Smooth muscle cell (in vitro differentiated cells): ENCODE data around the gene PIK3R5. TPM values are rescaled to one million over a fixed set of nuclear protein-coding genes. Genes with fewer than 3 reads are reported as not detected.

ENCODE experiments used
- DNase-seq: peaks from one replicate; lab custom pipeline; 2025; ENCODE audit not compliant: unreplicated experiment; lab: John Stamatoyannopoulos, UW
- H2AFZ ChIP-seq: fragments of 200-600 bp; sonication (generic); 2 replicates; pipeline ENCODE4 v1.6.0; 2016; ENCODE audit warnings: antibody characterized with exemption, low read depth, mild to moderate bottlenecking
- H3F3A ChIP-seq: fragments of 200-600 bp; sonication (generic); 2 replicates; pipeline ENCODE4 v1.6.0; 2017; ENCODE audit warnings: antibody characterized with exemption, low read depth
- H3K27ac ChIP-seq: fragments of 200-600 bp; sonication (generic); 2 replicates; pipeline ENCODE4 v1.5.1; 2016; ENCODE audit warnings: low read depth, mild to moderate bottlenecking
- H3K27me3 ChIP-seq: fragments of 200-600 bp; sonication (generic); 2 replicates; pipeline ENCODE4 v1.6.1; 2016; ENCODE audit warnings: low read depth, mild to moderate bottlenecking
- H3K36me3 ChIP-seq: fragments of 200-600 bp; sonication (generic); 2 replicates; pipeline ENCODE4 v1.5.1; 2016; ENCODE audit warnings: low read depth
- H3K4me1 ChIP-seq: fragments of 200-600 bp; sonication (generic); 2 replicates; pipeline ENCODE4 v1.5.1; 2016; ENCODE audit warnings: low read depth
- H3K4me2 ChIP-seq: fragments of 200-600 bp; sonication (generic); 2 replicates; pipeline ENCODE4 v1.6.0; 2016; ENCODE audit warnings: mild to moderate bottlenecking
- H3K4me3 ChIP-seq: fragments of 200-600 bp; sonication (generic); 2 replicates; pipeline ENCODE4 v1.5.1; 2016; ENCODE audit warnings: mild to moderate bottlenecking
- H3K79me2 ChIP-seq: fragments of 200-600 bp; sonication (generic); 2 replicates; pipeline ENCODE4 v1.6.0; 2016; ENCODE audit warnings: low read depth, mild to moderate bottlenecking
- H3K9ac ChIP-seq: fragments of 200-600 bp; sonication (generic); 2 replicates; pipeline ENCODE4 v1.6.0; 2016; ENCODE audit warnings: low read depth
- H3K9me3 ChIP-seq: fragments of 200-600 bp; sonication (generic); replicated peaks from 2 replicates; pipeline ENCODE4 v1.5.1; 2016; ENCODE audit warnings: low read depth
- H4K20me1 ChIP-seq: fragments of 200-600 bp; sonication (generic); 2 replicates; pipeline ENCODE4 v1.6.0; 2016; ENCODE audit warnings: low read depth
- CTCF ChIP-seq: fragments of 200-600 bp; sonication (generic); IDR thresholded peaks from 2 replicates; pipeline ENCODE4 v1.5.1; 2017; ENCODE audit warnings: borderline replicate concordance, mild to moderate bottlenecking, antibody characterized with exemption; ENCODE audit not compliant: insufficient read depth, poor library complexity, severe bottlenecking
- WGBS: methylation state at CpG from one replicate; pipeline ENCODE4 v1.1.7; 2016; ENCODE audit warnings: low lambda C conversion rate; 5-methylcytosine and 5-hydroxymethylcytosine counted together
- polyA plus RNA-seq: library from polyadenylated mRNA; unstranded; fragments of >200 nt; fragmentation: Nextera tagmentation; extraction: Ambion mirVana; gene quantifications from 2 replicates; pipeline ENCODE4 v1.2.1, GENCODE V29; 2016
- total RNA-seq: library from RNA; depleted of rRNA; stranded (reverse); fragments of >200 nt; gene quantifications from 2 replicates; pipeline ENCODE4 v1.2.3, GENCODE V29; 2014

Gene PIK3R5
- total and polyA plus RNA-seq, 2 experiments from 2014 or later = not detected

DNA sequence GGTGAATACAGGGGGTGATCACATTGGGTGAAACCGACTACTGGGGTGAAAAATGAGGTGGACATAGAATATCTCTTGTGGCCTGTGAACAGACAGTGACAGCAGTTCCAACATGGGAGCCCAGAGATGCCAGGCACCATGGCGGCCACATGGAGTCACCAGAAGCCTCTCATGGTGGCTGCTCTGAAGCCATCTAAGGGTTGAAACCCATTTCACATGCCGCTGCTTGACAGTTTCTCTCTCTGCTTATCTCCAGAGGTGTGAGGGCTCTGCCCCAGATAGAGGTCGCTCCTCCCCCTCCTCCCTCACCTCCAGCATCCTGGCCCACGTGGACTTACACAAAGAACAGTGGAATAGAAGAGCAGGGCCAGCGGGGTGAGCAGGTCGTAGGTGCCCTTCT, 60.2 kb downstream of the PIK3R5 start:
- Histone ChIP-seq H3K79me2 (no peaks in the 10 kb centered on the region), H3K27ac (no peak overlapping the region), H2AFZ (no peak overlapping the region), H3K4me3 (no peak overlapping the region), H3K9ac (no peak overlapping the region), H3K4me1 (no peaks in the 10 kb centered on the region), H3K9me3 (no peaks in the 10 kb centered on the region), H3K4me2 (no peak overlapping the region), H3F3A (no peaks in the 10 kb centered on the region), H4K20me1 (no peaks in the 10 kb centered on the region), H3K36me3 (no peaks in the 10 kb centered on the region), H3K27me3 (peaks cover 5% of the 10 kb centered on the region)
- DNase-seq = no peak
- 84% methylated on average over 7 of the region's 7 CpGs for WGBS
- no peak for TF ChIP-seq CTCF

- peaks cover 5% of the 10 kb centered on the region for H3K27me3 ChIP-seq
- no peak overlapping the region for H3K27ac ChIP-seq
- no peak overlapping the region for H3K9ac ChIP-seq
- TF ChIP-seq CTCF = no peak
- WGBS = 88% methylated on average over 5 of the region's 5 CpGs
- H3K4me2 ChIP-seq = no peak overlapping the region
- no peaks in the 10 kb centered on the region for H3K9me3 ChIP-seq
- no peaks in the 10 kb centered on the region for H3K79me2 ChIP-seq
- no peak overlapping the region for H3K4me3 ChIP-seq
- no peaks in the 10 kb centered on the region for H3F3A ChIP-seq
- H3K36me3 ChIP-seq = no peaks in the 10 kb centered on the region
- no peaks in the 10 kb centered on the region for H4K20me1 ChIP-seq
- H3K4me1 ChIP-seq = no peaks in the 10 kb centered on the region
- DNase-seq = no peak
- H2AFZ ChIP-seq = no peak overlapping the region
These were observed 60.8 kb downstream of the PIK3R5 start for GRCh38 chr17:8904686-8905085.

GRCh38 chr17:8904201-8904600, 61.3 kb downstream of the PIK3R5 start:
- no peak for TF ChIP-seq CTCF
- DNase-seq = no peak
- 80% methylated on average over 2 of the region's 2 CpGs for WGBS
- Histone ChIP-seq H3K9ac (no peak overlapping the region), H3K4me2 (no peak overlapping the region), H3K9me3 (no peaks in the 10 kb centered on the region), H3F3A (no peaks in the 10 kb centered on the region), H3K79me2 (no peaks in the 10 kb centered on the region), H3K27ac (no peak overlapping the region), H3K36me3 (no peaks in the 10 kb centered on the region), H3K4me1 (no peaks in the 10 kb centered on the region), H2AFZ (no peak overlapping the region), H4K20me1 (no peaks in the 10 kb centered on the region), H3K4me3 (no peak overlapping the region), H3K27me3 (peaks cover 5% of the 10 kb centered on the region)
